GM19043 (cell line): Measurements from ENCODE around the gene PSG11.
"Not testable (repeated sequence)": the region's sequence is repeated elsewhere in the genome, so short reads cannot be mapped to it uniquely, and the experiment has no call there.

Experiments used
- ATAC-seq: cut with Tn5 transposase; IDR thresholded peaks from one replicate; pipeline ENCODE4 v1.9.1; 2021; ENCODE audit warnings: low read depth; ENCODE audit not compliant: unreplicated experiment

Gene PSG11

DNA sequence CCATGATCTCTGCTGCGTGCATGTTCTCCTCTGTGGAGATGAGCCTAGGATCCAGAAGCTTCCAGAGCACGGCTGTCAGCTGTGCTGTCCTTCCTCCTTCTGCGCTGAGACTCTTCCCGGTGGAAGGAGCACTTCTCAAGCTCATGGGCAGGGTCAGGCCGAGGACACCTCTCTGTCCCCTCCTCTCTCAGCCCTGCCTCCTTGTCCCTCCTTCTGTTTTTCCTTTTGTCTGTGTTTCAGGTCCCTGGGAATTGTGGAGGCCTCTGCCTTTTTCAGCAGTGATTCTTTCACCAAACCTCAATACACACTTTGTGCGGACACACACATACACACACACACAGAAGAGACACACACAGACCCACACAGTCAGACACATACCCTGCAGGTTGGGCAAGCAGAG lies at the start of gene PSG11:
Gene PSG11 (minus strand): TSS at position 101 of the 400 bp plus-strand sequence. CDS start 97 bp downstream, at position 4.
- ATAC-seq: not testable (repeated sequence)

DNA sequence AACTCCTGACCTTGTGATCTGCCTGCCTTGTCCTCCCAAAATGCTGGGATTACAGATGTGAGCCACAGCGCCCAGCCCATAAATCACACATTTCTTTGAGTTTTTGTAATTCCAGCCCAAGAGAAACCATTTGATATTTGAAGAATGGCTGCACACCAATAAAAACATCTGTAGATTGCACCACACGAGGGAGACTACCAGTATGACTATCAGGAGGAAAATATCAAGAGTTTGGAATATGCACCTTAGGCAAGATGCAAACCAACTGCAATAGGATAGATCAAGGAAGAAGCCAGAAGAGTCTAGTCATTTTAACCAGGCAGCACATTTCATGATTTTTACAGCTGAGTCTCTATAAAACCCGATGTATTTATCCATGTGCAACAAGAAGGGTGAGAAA lies 36.1 kb upstream of the PSG11 start:
- ATAC-seq: not testable (repeated sequence)

DNA sequence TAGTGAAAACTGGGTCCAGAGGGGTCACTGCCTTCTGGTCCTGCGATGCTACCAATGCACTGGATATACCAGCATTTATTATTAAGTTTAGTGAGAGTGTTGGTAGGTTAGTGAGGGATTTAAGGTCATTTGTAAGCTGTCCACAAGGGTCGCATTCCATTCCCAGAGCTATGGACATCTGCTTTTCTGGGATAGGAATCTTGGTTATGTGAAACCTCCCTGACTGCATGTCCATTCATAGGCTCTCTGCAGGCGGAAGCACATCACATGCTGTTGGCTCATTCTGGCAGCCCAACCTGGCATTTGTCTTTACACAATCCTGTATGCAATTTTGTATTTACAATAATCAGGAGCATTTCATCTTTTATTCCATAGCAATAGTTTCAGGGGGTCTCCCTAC lies 35.1 kb upstream of the PSG11 start:
- ATAC-seq: not testable (repeated sequence)

DNA sequence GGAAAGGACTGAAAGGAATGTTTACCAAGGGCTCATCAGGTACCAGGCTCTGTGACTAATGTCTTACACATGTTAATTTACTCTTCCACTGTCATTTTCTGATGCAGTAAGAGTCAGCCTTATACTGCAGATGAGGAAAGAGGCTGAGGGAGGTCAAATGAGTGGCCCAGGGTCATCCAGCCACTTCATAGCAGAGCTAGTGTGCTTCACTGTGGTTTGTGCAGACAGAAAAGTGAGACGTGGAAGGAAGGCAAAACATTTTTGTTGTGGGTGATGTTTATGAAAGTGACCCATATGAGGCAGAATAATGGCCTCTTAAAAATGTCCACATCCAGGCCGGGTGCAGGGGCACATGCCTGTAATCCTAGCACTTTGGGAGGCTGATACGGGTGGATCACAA lies 34.0 kb upstream of the PSG11 start:
- not testable (repeated sequence) for ATAC-seq

DNA sequence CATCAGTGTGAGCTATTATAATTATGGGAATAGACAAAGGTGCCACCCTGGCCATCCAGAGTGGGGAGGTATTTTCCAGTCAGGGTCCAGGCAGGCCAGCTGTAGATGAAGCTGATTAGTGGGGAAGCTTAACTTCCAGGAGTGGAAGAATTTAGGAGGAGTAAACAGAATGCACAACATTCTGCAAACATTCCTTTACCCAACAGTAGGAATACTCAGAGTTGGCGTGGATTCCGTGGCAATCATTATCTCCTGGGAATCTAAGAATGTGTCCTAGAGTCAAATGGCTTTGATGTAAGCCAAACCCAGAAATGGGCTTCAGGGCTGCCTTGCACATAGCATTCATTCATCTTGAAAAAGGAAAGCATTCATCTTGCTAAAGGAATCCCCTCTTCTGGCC lies 33.2 kb upstream of the PSG11 start:
- not testable (repeated sequence) for ATAC-seq

DNA sequence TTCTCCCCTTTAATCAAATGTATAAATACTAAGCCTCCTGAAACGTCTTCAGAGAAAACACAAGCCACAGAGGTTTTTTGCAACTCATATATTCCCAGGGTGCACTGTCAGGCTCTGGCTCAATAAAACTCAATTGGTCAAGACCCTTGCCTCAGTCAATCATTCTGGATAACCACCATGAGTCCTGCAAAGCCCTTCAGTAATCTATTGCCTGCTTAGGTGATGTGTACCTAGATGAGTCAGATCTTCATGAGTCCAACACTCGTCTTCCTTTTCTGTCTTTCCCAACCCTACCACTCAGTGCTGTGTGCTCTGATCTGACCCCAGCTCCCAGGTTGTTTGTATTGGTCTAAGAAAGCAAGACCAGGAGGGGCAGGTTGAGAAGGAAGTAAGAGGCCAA lies 32.2 kb upstream of the PSG11 start:
- not testable (repeated sequence) for ATAC-seq

DNA sequence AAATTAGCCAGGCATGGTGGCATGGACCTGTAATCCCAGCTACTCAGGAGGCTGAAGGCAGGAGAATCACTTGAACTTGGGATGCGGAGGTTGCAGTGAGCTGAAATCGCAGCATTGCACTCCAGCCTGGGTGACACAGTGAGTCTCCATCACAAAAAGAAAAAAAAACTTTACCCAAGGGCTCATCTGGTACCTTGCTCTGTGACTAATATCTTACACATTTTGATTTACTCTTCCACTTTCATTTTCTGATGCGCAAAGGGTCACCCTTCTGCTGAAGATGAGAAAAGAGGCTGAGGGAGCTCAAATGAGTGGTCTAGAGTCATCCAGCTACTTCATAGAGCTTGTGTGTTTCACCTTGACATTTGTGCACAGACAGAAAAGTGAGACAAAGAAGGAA lies 21.7 kb upstream of the PSG11 start:
- not testable (repeated sequence) for ATAC-seq

DNA sequence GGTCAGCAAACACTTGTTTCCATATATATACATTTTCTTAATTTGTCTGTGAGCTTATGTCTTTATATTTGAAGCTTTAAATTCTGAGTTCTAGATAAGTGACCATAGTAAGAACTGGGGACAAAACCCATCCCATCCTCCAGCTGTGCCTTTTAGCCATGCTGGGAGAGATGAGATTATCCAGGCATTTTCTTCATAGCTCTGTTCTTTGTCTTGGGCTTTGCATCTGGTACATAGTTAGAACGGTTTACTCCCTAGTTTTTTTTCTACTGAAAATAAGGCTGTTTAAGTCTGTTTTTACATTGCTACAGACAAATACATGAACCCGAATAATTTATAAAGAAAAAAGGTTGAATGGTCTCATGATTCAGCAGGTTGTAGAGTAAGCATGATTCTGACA lies 20.3 kb upstream of the PSG11 start:
- not testable (repeated sequence) for ATAC-seq

DNA sequence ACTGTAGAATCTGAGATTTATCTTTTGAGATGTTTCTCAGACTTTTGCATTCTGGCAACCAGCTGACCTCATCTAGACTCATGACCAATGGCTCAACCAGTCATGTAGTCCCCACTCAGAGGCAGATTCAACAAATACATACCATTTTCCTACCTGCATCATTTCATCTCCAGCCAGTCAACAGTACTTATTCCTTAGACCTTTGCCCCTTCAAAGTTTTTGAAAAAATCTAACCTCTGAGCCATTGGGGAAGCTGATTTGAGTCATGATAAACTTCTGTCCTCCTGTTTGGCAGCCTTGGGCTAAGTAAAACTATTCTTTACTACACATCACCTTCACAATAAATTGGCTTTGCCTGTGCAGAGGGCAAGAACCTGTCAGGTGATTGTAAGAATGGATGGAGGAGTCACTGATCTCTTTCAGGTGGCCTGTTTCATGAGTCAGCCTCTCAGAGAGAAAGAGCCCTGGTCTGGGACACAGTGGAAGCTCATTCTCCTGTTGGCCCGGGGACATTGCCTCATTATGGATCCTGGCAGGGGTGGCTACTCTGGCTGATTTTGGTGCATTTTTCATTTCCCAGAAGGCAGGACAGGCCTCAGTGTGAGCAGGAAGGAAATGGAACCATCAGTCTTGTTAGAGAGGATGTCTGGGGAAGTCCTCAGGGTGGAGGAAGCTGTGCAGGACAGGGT lies 17.4 kb upstream of the PSG11 start:
- ATAC-seq: not testable (repeated sequence)

DNA sequence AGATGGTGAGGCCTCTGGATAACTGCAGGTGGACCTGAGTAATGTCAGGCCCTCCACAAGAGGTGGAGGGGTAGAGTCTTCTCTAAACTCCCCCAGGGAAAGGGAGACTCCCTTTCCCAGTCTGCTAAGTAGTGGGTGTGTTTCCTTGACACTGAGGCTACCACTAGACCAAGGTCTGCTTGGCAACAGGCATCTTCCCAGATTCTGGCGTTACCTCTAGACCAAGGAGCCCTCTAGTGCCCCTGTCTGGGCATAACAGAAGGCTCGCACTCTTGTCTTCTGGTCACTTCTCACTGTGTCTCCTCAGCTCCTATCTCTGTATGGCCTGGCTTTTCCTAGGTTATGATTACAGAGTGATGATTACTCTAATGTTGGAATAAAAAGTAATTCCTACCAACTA lies 5.4 kb upstream of the PSG11 start:
- ATAC-seq: not testable (repeated sequence)

DNA sequence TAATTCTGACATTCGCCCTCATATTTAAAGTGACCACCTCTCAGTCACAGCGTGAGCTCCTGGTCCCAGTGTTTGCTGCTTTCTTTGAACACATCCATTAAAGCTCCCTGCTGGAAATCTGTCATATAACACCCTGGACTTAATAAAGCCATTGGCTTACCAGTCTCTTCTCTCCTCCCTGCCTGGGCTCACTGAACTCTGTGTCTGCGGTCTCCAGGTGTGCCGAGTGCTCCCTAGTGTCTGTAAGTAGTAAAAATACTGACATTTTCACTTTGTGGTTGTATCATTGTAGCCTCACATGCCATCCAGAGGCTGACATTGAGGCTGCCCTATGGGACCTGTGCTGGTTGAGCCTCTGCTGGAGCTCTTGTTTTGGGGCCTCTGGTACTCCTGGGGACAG lies 2.6 kb upstream of the PSG11 start:
- no peak for ATAC-seq

DNA sequence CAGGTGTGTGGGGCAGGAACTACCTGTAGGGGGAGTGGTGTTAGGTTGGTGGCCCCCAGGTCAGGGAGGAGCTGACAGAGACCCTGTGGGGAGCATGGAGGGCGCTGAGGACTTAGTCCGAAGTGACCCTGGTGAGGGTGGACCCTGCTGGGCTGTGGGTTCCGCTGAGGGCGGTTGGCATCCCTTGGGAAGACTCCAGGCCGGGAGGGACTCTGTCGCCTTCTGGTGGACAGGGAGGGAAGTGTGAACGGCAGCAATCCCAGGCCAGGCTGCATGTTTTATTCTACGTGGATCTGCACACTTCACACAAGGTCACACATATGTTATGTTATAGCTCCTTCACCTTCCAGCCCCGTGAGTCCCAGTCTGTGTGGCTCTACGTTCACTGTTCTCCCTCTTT lies 1.7 kb upstream of the PSG11 start:
- not testable (repeated sequence) for ATAC-seq

DNA sequence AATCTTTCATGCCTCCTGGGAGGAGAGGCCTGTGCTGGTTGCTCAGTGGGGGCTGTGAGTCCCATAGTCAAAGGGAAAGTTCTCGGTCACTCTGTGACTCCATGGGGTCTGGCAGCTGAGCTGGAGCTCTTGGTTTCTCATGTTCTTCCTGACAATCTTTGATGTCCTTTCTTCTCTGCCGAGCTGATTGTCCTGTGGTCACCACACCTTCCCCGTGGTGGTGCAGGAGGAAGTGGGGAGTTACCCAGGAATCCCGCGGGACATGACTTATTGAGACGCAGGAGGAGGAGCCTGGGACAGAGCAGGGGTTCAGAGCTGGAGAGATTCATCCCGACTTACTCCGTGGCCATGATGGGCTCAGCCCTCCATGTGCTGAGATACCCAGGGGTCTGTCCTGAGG lies 792 bp upstream of the PSG11 start:
- ATAC-seq: not testable (repeated sequence)

DNA sequence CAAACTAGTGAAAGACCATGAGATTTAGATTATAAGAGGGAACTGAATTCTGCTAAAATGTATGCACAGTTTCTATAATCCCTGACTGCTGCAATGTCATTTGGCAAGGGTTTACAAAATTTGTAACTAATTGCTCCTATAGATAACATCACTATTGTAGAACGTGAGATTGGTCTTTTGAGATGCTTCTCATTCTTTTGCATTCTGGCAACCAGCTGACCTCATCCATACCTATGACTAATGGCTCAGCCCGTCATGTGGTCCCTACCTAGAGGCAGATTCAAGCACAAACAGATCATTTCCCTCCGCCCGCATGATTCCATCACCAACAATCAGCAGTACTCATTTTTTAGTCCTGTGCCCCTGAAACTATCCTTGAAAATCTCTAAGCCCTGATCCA lies 4.2 kb downstream of the PSG11 start:
- ATAC-seq: not testable (repeated sequence)

DNA sequence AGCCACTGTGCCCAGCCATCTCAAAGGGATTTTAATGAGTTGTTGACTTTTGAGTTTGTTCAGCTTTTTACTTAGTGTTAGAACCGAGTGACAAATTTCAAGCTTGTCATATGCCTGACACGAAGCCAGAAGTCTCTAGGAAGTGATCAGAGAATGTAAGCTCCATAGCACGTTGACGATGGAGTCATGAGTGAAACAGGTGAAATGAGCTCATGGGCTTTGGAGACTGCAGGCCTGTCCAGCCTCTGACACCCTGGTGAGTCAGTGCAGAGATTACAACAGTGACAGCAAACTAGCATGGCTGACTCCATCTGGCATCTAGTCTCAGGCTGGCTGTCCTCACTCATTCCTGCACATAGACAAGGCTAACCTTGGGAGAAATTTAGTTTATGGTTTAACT lies 4.6 kb downstream of the PSG11 start:
- ATAC-seq: not testable (repeated sequence)

DNA sequence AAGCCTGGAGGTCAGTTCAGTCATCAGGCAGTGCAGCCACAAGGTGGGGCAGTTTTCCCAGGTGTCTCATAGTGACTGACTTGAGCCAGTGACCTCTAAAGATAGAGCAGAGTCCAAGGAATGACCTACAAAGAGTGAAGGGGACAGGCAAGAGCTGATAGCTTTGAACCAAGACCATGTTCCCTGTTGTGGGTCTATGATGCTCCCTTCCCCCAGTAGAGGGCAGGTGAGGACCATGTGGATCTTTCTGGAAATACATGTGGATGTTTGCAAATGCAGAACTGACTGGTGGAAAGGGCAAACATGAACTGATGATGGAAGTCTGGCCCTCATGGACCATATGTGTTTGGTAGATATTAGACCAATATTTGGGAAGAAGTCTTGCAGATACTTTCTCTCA lies 6.7 kb downstream of the PSG11 start:
- not testable (repeated sequence) for ATAC-seq

DNA sequence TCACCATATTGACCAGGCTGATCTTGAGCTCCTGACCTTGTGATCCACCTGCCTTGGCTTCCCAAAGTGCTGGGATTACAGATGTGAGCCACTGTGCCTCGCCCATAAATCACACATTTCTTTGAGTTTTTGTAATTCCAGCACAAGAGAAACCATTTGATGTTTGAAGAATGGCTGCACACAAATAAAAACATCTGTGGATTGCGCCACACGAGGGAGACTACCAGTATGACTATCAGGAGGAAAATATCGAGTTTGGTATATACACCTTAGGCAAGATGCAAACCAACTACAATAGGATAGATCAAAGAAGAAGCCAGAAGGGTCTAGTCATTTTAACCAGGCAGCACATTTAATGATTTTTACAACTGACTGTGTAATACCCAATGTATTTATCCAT lies 20.4 kb downstream of the PSG11 start:
- ATAC-seq: not testable (repeated sequence)

DNA sequence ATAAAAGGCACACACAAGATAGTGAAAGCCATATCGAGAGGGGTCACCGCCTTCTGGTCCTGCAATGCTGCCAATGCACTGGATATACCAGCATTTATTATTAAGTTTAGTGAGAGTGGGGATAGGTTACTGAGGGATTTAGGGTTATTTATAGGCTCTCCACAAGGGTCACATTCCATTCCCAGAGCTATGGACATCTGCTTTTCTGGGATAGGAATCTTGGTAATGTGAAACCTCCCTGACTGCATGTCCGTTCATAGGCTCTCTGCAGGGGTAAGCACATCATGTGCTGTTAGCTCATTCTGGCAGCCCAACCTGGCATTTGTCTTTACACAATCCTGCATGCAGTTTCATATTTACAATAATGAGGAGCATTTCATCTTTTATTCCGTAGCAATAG lies 21.4 kb downstream of the PSG11 start:
- not testable (repeated sequence) for ATAC-seq

DNA sequence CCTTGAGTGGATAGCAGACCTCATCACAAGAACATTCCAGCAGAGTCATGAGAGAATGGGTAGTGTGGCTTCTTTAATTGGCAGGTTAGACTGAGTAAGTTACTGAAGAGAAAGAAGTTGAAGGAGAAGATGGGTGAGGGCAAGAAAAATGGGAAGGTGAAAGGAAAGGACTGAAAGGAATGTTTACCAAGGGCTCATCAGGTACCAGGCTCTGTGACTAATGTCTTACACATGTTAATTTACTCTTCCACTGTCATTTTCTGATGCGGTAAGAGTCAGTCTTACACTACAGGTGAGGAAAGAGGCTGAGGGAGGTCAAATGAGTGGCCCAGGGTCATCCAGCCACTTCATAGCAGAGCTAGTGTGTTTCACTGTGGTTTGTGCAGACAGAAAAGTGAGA lies 22.6 kb downstream of the PSG11 start:
- not testable (repeated sequence) for ATAC-seq

DNA sequence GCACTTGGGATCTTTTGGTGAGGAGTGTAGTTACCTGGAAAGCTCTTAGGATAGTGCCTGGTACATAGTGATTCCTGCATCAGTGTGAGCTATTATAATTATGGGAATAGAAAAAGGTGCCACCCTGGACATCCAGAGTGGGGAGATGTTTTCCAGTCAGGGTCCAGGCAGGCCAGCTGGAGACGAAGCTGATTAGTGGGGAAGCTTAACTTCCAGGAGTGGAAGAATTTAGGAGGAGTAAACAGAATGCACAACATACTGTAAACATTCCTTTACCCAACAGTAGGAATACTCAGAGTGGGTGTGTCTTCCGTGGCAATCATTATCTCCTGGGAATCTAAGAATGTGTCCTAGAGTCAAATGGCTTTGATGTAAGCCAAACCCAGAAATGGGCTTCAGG lies 23.3 kb downstream of the PSG11 start:
- not testable (repeated sequence) for ATAC-seq

DNA sequence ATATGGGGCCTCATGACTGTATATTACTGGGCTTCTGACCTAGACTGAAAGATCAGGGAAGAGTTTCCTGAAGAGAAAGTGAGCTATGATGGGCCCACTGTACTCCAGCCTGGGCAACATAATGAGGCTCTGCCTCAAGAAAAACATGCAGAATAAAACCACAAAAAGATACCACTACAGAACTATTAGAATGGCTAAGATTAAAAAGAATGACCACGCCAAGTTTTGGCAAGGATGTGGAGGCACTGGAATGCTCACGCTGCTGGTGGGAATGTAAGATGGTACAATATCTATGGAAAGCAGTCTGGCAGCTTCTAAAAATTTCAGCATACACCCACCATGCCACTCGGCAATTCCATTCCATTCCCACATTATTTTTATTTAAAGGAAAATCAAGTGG lies 30.1 kb downstream of the PSG11 start:
- not testable (repeated sequence) for ATAC-seq

DNA sequence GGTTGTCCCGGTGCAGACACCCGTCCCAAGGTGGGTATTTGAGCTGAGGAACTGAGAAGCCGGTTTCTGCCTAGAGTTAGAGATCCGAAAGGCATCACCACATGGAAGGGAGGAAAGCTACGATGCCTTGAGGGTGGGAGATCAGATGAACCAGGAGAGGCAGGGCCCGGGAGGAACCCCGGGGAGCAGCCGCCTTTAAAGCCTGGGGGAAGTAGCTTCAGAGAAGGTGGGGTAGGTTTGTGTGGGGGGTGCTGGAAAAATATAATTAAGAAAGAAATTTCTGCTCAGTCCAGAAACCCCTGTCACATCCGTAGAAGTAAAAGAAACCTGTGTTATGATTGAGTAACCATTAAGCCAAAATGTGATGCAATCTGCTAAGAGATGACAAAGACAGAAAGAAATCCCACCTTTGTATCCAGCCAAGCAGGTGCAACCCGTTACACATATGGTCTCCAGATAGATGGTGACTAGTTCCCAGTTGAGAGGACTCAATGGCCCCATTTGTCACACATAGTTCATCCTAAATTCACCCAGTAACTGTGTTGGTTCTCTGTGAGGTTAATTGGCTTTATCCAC lies 34.2 kb downstream of the PSG11 start:
- ATAC-seq: not testable (repeated sequence)
